HG02870 (cell line): ENCODE data around the gene TAL1.
"Not testable (repeated sequence)": the region's sequence is repeated elsewhere in the genome, so short reads cannot be mapped to it uniquely, and the experiment has no call there.

Experiments
- ATAC-seq: cut with Tn5 transposase; IDR thresholded peaks from one replicate; pipeline ENCODE4 v1.9.1; 2021; ENCODE audit warnings: mild to moderate bottlenecking, moderate library complexity; ENCODE audit not compliant: unreplicated experiment

TAL1 gene

GRCh38 chr1:47213230-47213963 lies 18.6 kb downstream of the TAL1 start:
- no peak for ATAC-seq

GRCh38 chr1:47212636-47213229 lies 19.3 kb downstream of the TAL1 start:
- ATAC-seq, result no peak

DNA sequence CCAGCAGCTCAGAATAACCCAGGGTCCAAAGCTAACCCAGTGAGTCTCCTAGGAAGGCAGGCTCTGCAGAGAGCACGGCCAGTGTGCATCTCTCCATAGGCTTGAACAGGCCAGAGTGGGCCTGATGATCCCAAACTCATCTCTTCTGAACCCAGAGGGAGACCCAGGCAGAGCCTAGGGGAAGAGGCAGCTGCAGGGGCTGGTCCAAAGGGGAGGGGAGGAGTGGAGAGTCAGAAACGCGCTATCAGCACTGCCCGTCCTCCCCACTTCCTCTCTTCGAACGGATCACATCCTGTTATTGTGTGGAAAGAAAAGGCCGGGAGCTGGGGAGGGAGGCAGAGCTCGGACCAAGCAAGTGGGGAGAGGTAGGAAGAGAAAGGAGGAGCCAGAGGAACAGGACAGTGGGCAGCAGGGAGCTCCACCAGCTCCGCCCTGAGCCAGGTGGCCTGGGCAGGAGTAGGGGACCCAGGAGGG lies 20.2 kb downstream of the TAL1 start:
- no peak for ATAC-seq

DNA sequence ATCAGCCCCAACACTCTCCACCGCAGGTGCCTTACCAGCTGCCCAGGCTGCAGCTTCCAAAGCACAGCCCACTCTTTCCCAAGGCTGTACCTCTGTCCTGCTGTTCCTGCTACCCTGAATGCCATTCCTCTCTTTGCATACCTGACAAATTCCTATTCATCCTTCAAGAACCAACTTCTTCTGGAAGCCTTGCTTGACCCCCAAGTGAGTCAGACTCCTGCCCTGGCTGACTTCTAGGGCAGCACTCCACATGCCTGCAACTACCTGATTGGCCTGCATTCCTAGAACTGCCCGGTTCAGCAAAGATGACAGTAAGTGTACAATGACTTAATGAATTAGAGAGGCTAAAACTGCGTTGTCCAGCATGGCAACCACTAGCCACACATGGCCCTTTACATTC lies 21.4 kb downstream of the TAL1 start:
- no peak for ATAC-seq

GRCh38 chr1:47209725-47210325 lies 22.2 kb downstream of the TAL1 start:
- no peak for ATAC-seq

- no peak for ATAC-seq
Observed at GRCh38 chr1:47209091-47209490, 22.9 kb downstream of the TAL1 start.

DNA sequence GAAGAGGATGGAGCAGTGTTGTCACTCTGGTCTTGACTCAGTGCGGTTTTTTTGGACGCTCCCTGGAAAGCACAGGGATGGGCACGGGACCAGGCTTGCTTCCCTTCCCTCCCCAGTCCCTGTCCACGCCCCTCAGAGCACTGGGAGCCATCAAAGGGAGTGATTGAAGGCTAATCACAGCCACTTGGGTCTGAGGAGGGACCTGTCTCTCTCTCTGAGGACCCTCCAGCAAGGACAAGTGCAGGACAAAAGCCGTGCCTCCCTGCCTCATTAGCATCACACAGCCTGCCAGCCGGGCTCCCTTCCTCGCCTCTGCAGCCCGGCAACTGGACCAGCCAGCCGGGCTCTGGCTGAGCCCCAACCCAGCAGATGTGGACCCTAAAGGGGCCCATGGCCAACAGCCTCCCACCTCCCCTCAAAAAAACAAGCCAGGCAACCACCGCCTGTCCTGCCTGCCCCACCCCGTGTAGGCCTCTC lies 23.6 kb downstream of the TAL1 start:
- ATAC-seq, result no peak

DNA sequence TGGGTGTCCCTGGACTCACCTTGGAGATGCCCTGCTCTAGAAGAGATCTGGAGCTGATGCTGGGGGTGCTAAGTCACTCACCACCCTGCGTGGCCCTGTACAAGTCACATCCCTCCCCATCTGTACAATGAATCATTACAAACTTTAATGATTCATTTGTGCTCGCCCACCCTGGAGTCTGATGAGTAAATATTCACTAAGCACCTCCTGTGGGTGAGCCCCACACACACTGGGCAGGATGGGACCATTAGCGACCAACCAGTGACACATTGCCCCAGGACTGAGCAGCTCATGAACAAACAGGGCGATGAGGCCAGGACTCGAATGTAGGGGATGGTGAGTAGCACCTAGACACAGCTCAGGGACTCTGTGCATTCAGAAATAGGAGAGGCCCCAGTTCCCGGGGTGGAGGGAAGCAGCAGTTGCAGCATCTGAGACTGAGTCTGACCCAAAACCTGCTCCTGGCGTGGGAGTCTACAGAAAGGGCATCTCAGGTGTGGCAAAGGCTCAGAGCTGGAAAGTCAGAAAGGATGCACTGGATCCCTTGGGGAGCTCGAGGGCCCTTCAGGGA lies 24.1 kb downstream of the TAL1 start:
- no peak for ATAC-seq

GRCh38 chr1:47205918-47206317 lies 26.1 kb downstream of the TAL1 start:
- no peak for ATAC-seq

DNA sequence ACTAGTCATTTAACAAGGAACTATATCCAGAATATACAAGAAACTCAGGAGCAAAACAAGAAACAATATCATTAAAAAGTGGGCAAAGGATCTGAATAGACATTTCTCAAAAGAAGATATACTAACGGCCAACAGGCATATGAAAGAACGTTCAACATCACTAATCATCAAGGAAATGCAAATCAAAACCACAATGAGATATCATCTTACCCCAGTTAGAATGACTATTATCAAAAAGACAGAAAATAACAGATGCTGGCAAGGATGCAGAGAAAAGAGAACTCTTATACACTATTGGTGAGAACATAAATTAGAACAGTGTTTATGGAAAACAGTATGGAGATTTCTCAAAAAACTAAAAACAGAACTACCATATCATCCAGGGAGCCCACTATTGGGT lies 28.5 kb downstream of the TAL1 start:
- not testable (repeated sequence) for ATAC-seq

DNA sequence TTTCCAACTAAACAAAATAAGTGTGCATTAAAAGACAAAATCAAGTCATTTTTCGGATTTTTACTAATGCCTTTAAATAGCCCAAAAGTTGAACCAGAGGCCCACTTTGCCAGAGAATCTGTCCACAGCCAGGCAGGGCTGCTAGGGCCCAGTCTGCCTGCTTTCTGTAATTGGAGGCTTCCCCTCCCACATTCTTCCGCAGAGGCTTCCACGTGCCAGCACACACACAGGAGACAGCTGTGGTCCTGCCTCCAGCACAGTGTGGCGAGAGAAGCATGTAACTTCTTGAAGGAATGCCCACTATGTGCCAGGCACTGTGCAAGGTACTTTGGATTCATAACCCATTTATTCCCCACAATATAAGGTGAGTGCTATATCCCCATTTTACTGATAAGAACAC lies 30.8 kb downstream of the TAL1 start:
- ATAC-seq, result no peak

- no peak for ATAC-seq
Observed at GRCh38 chr1:47198214-47198613, 33.8 kb downstream of the TAL1 start.

GRCh38 chr1:47196622-47197021 lies 35.4 kb downstream of the TAL1 start:
- ATAC-seq, result no peak

DNA sequence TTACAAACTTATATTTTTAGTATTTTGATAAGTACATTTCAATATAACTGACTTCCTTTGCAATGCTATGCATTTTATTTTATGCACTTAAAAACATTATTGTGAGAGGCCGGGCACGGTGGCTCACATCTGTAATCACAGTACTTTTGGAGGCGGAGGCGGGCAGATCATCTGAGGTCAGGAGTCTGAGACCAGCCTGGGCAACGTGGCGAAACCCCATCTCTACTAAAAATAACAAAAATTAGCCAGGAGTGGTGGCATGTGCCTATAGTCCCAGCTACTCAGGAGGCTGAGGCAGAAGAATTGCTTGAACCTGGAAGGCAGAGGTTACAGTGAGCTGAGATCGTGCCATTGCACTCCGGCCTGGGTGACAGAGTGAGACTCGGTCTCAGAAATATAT lies 36.0 kb downstream of the TAL1 start:
- not testable (repeated sequence) for ATAC-seq

GRCh38 chr1:47194311-47194710 lies 37.7 kb downstream of the TAL1 start:
- no peak for ATAC-seq

- not testable (repeated sequence) for ATAC-seq
Observed at GRCh38 chr1:47193496-47193895, 38.5 kb downstream of the TAL1 start.

GRCh38 chr1:47192458-47193384 lies 39.3 kb downstream of the TAL1 start:
- peak; percentile 64 for ATAC-seq

DNA sequence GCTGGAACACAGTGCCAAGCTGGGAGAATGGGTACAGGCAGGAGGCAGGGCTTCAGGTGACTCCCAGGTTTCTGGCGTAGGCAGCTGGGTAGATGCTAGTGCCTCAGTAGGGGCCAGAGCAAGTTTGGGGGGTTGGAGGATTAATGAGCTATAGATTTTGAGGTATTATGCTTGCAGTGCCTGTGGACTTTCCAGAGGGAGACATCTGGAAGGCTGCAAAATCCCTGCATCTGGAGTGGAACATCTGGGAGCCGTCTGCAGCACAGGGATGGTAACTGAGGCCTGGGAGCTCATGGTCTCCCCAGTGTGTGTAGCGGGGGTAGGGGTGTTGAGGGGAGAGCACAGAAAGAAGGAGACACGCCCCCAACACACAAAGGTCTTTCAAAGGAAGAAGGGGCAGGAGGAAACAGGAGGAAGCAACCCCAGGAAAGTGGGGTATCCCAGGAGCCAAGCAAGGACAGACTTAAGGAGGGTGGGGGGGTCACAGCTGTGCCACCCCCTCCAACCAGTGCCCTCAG lies 40.0 kb downstream of the TAL1 start:
- ATAC-seq, result no peak

GRCh38 chr1:47190857-47191256 lies 41.2 kb downstream of the TAL1 start:
- ATAC-seq, result no peak

GRCh38 chr1:47190509-47190855 lies 41.5 kb downstream of the TAL1 start:
- ATAC-seq, result no peak
